PC-9 (cell line): Measurements from ENCODE around the gene FBXL13. TPM values are rescaled to one million over a fixed set of nuclear protein-coding genes. Genes with fewer than 3 reads are reported as not detected.
A peak's percentile ranks its signal among the peaks of the same experiment; 100 is the strongest.

Source experiments
- BruUV-seq: library from RNA; stranded (reverse); fragments of 400-500 nt; replicated peaks from 2 replicates; lab custom pipeline; 2021; lab: Mats Ljungman, UMichigan
- CTCF ChIA-PET: fragments of 300-600 bp; sonication (Branson Sonifier 250); formaldehyde crosslinking; loops from one replicate; lab custom pipeline; 2022; ENCODE audit warnings: antibody characterized with exemption; lab: Charles Lee
- POLR2A ChIA-PET: fragments of 300-600 bp; sonication (Branson Sonifier 250); formaldehyde crosslinking; loops from one replicate; lab custom pipeline; 2022; ENCODE audit warnings: antibody characterized with exemption; ENCODE audit not compliant: unreplicated experiment; lab: Charles Lee
- DNase-seq, 2 experiments: peaks; one replicate each; pipeline versions ENCODE4 v3.0.0 to v3.0.0-alpha.2; 2015 to 2022; ENCODE audit warnings: mixed read lengths in 1 of 2
- H2AFZ ChIP-seq: fragments of 200-600 bp; sonication (generic); 2 replicates; pipeline ENCODE4 v1.8.1; 2017; ENCODE audit warnings: antibody characterized with exemption
- H3F3A ChIP-seq: fragments of 200-600 bp; sonication (generic); 2 replicates; pipeline ENCODE4 v1.8.1; 2017; ENCODE audit warnings: antibody characterized with exemption, mild to moderate bottlenecking, low read depth; ENCODE audit not compliant: insufficient read depth
- H3K27ac ChIP-seq: fragments of 200-600 bp; sonication (generic); 2 replicates; pipeline ENCODE4 v1.6.1; 2016; ENCODE audit warnings: mixed run types
- H3K27me3 ChIP-seq: fragments of 200-600 bp; sonication (generic); 2 replicates; pipeline ENCODE4 v1.6.1; 2016; ENCODE audit warnings: low read depth, mixed run types; ENCODE audit not compliant: insufficient read depth
- H3K36me3 ChIP-seq: fragments of 200-600 bp; sonication (generic); 2 replicates; pipeline ENCODE4 v1.6.1; 2016; ENCODE audit warnings: low read depth, mixed run types
- H3K4me1 ChIP-seq: fragments of 200-600 bp; sonication (generic); replicated peaks from 2 replicates; pipeline ENCODE4 v1.6.1; 2016; ENCODE audit warnings: mixed run types; ENCODE audit not compliant: insufficient read depth
- H3K4me2 ChIP-seq: fragments of 200-600 bp; sonication (generic); 2 replicates; pipeline ENCODE4 v1.6.1; 2017; ENCODE audit warnings: mixed run types
- H3K4me3 ChIP-seq: fragments of 200-600 bp; sonication (generic); 2 replicates; pipeline ENCODE4 v1.6.1; 2016; ENCODE audit warnings: mixed run types
- H3K79me2 ChIP-seq: fragments of 200-600 bp; sonication (generic); 2 replicates; pipeline ENCODE4 v1.6.1; 2017; ENCODE audit warnings: low read depth, mixed run types
- H3K9me2 ChIP-seq: fragments of 200-600 bp; sonication (generic); 2 replicates; pipeline ENCODE4 v1.8.1; 2017; ENCODE audit warnings: mild to moderate bottlenecking; ENCODE audit not compliant: insufficient read depth
- H3K9me3 ChIP-seq: fragments of 200-600 bp; sonication (generic); 2 replicates; pipeline ENCODE4 v1.8.1; 2016; ENCODE audit warnings: low read depth; ENCODE audit not compliant: insufficient read depth
- H4K20me1 ChIP-seq: fragments of 200-600 bp; sonication (generic); 2 replicates; pipeline ENCODE4 v1.8.1; 2017; ENCODE audit not compliant: insufficient read depth
- EZH2 ChIP-seq: fragments of 200-600 bp; sonication (generic); IDR thresholded peaks from 2 replicates; pipeline ENCODE4 v1.8.0; 2017; ENCODE audit warnings: antibody characterized with exemption, low read depth
- intact Hi-C: fragments of 100-400 bp; cut with micrococcal nuclease; formaldehyde crosslinking; loops from one replicate; pipeline ENCODE4 v1.10.0; 2022; ENCODE audit not compliant: unreplicated experiment
- total RNA-seq: library from RNA; stranded (reverse); gene quantifications from 2 replicates; pipeline ENCODE4 v1.2.3, GENCODE V29; 2021
- TF ChIP-seq, protein P1 (sequence below): fragments of 200-600 bp; sonication (generic); conservative IDR thresholded peaks from 2 replicates; pipeline ENCODE4 v1.6.1; 2017; ENCODE audit warnings: mixed run types, antibody characterized with exemption, mild to moderate bottlenecking, moderate library complexity

The FBXL13 gene
- total RNA-seq, 1 experiment from 2014 or later = 19.4 TPM

- Histone ChIP-seq H3K4me2 (no peak overlapping the region), H3K27ac (no peak overlapping the region), H3K9me3 (0 out of 2 replicates have a peak, but pooled peaks cover 5% of the 10 kb centered on the region), H3K79me2 (no peaks in the 10 kb centered on the region), H3F3A (peaks cover 22% of the 10 kb centered on the region), H3K4me1 (peaks cover 27% of the 10 kb centered on the region), H3K4me3 (no peak overlapping the region), H3K36me3 (no peaks in the 10 kb centered on the region), H2AFZ (no peak overlapping the region), H3K9me2 (no peaks in the 10 kb centered on the region), H3K27me3 (no peaks in the 10 kb centered on the region), H4K20me1 (no peaks in the 10 kb centered on the region)
- TF ChIP-seq, protein P1, sequence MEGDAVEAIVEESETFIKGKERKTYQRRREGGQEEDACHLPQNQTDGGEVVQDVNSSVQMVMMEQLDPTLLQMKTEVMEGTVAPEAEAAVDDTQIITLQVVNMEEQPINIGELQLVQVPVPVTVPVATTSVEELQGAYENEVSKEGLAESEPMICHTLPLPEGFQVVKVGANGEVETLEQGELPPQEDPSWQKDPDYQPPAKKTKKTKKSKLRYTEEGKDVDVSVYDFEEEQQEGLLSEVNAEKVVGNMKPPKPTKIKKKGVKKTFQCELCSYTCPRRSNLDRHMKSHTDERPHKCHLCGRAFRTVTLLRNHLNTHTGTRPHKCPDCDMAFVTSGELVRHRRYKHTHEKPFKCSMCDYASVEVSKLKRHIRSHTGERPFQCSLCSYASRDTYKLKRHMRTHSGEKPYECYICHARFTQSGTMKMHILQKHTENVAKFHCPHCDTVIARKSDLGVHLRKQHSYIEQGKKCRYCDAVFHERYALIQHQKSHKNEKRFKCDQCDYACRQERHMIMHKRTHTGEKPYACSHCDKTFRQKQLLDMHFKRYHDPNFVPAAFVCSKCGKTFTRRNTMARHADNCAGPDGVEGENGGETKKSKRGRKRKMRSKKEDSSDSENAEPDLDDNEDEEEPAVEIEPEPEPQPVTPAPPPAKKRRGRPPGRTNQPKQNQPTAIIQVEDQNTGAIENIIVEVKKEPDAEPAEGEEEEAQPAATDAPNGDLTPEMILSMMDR = no peak
- no peak for TF ChIP-seq EZH2
- no TSS peak for BruUV-seq
- DNase-seq = no peak
- intact Hi-C loops = no loop called here
- ChIA-PET POLR2A (no interaction called here), CTCF (interaction anchor here (0.5 kb wide), 1 partner anchor 141 kb away, joined by 8 read pairs; no protein-coding TSS in a partner anchor)
Measured at GRCh38 chr7:102988088-102988487, 86.5 kb downstream of the FBXL13 start.

- Histone ChIP-seq H3K79me2 (no peaks in the 10 kb centered on the region), H4K20me1 (no peaks in the 10 kb centered on the region), H2AFZ (no peak overlapping the region), H3K27me3 (no peaks in the 10 kb centered on the region), H3K9me3 (no peaks in the 10 kb centered on the region), H3K36me3 (no peaks in the 10 kb centered on the region), H3K9me2 (no peaks in the 10 kb centered on the region), H3K4me1 (no peaks in the 10 kb centered on the region), H3F3A (no peaks in the 10 kb centered on the region), H3K4me2 (no peak overlapping the region), H3K27ac (no peak overlapping the region), H3K4me3 (no peak overlapping the region)
- no TSS peak for BruUV-seq
- TF ChIP-seq, protein P1 = no peak
- POLR2A ChIA-PET = interaction anchor here (0.6 kb wide), 1 partner anchor 88 kb away, joined by 4 read pairs; no protein-coding TSS in a partner anchor
- CTCF ChIA-PET = no interaction called here
- peak in 1 of 2 experiments; percentile 26 for DNase-seq
- intact Hi-C loops = no loop called here
Measured at GRCh38 chr7:102985176-102985783, 89.3 kb downstream of the FBXL13 start.

DNA sequence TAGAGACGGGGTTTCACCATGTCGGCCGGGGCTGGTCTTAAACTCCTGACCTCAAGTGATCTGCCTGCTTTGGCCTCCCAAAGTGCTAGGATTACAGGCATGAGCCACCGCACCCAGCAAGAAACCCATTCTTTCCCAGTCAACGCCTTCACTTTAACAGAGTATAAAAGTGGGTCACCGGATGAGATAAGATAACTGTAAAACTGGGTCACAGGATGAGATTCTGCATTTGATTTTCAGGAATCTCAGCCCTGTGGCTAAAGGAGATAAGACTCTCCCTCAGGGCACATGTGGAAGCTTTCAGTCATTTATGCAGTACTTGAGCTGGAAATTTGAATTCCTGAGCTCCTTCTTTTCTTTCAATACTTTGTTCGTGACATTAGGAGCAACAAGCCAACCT, 91.0 kb downstream of the FBXL13 start:
- Histone ChIP-seq H3K9me2 (no peaks in the 10 kb centered on the region), H3K4me3 (no peak overlapping the region), H3K36me3 (peaks cover 5% of the 10 kb centered on the region; the same call in 1 of the 2 replicates), H3K4me2 (no peak overlapping the region), H3K27ac (no peak overlapping the region), H3F3A (no peaks in the 10 kb centered on the region), H3K9me3 (peaks cover 8% of the 10 kb centered on the region; the same call in 1 of the 2 replicates), H3K79me2 (no peaks in the 10 kb centered on the region), H2AFZ (no peak overlapping the region), H4K20me1 (no peaks in the 10 kb centered on the region), H3K4me1 (peaks cover 5% of the 10 kb centered on the region), H3K27me3 (no peaks in the 10 kb centered on the region)
- DNase-seq = no peak
- no TSS peak for BruUV-seq
- TF ChIP-seq EZH2 = no peak
- TF ChIP-seq, protein P1 = no peak
- intact Hi-C loops = no loop called here
- CTCF ChIA-PET = interaction anchor here (0.6 kb wide), 1 partner anchor 12 kb away, joined by 3 read pairs; no protein-coding TSS in a partner anchor
- POLR2A ChIA-PET = no interaction called here
